NOMO-1 treated with dmso at 0.1 percent for 144 hours (cell line): Measurements from ENCODE around the gene ARID2.
A peak's percentile ranks its signal among the peaks of the same experiment; 100 is the strongest.

Experiments used
- DNase-seq: peaks from one replicate; lab custom pipeline; 2025; ENCODE audit not compliant: unreplicated experiment; lab: John Stamatoyannopoulos, UW

ARID2 gene

GRCh38 chr12:45718306-45718705 is 11.2 kb upstream of the ARID2 start:
- no peak for DNase-seq

DNA sequence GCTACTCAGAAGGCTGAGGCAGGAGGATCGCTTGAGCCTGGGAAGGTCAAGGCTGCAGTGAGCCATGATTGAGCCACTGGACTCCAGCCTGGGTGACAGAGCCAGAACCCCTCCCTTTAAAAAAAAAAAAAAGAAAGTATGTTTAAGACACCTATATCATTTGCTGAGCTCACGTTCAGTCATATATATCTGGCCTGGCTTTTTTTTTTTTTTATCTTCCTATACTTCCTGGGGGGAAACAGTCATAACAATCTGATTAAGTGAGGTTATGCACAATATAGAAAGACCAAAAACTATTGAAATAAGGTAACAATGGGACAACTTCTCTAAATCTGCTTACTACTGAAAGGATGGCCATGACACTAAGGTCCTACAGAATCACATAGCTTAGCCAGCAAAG is 9.4 kb upstream of the ARID2 start:
- DNase-seq: no peak

DNA sequence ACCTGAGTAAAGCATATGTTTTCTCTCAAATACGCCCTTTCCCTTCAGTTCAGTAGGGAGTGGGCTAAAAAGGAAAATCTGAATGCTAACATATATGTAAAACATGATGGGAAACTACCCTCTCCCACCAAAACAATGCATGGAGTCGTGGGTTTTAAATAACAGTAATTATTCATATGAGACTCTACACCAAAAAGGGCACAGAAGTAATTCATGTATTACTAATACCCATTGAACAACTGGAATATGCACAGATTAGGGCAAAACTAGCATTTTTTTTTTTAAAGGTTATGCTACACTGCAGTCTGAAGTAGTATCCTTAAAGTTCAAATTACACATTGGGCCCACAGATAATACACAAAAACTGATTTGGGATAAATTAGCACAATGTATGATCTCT is 8.1 kb upstream of the ARID2 start:
- no peak for DNase-seq

DNA sequence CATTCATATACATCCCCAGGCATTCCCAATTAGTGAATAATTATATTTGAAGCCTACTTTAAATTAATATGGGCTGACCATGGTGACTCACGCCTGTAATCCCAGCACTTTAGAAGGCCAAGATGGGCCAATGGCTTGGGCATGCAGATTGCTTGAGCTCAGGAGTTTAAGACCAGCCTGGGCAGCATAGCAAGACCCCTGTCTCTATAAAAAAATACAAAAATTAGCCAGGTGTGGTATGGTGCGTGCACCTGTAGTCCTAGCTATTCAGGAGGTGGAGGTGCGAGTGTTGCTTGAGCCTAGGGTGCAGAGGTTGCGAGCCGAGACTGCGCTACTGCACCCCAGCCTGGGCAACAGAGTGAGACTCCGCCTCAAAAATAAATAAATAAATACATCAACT is 7.6 kb upstream of the ARID2 start:
- no peak for DNase-seq

DNA sequence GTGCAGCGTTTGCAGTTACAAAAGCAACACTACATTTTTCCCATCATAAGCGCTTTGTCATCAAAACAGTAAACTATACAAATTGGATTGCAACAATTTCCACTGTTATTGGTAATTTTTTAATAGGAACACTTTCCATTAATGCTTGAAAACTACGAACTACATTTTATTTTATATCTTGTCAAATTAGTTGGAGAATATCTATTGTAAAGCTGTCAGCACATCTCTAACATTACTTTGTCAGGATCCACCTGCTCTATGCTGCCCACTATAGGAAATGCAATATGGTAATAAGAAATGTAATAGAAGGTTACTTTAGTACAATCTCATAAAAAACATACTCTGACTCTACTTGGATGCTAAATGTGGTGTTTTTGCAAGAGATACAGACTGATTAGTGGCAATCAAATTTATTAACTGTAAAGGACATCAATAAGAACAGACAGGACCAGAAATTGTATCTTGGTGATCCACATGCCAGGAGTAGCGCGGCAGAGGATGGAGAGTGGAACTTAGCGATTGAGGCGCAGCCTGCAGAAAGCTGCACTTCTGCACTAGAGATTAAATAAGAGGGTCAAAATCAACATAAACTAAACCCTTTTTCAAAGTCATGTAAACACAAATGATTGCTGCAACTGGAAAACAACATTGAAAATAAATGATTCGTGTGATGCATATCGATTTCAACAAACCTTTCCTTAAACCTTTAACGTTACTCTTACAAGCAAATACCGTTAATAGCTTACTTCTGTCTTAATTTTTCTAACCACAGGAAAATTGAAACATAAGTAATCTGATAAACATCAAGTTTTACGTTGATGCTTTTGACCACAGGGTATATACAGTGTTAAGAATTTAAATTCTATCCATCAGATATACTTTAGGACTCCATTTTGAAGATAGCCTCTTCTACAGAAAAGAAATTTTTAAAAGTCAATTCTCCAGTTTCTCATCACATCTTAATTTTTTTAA is 3.6 kb upstream of the ARID2 start:
- peak; percentile 39 for DNase-seq

GRCh38 chr12:45726603-45727300 is 2.8 kb upstream of the ARID2 start:
- DNase-seq: peak; percentile 52

DNA sequence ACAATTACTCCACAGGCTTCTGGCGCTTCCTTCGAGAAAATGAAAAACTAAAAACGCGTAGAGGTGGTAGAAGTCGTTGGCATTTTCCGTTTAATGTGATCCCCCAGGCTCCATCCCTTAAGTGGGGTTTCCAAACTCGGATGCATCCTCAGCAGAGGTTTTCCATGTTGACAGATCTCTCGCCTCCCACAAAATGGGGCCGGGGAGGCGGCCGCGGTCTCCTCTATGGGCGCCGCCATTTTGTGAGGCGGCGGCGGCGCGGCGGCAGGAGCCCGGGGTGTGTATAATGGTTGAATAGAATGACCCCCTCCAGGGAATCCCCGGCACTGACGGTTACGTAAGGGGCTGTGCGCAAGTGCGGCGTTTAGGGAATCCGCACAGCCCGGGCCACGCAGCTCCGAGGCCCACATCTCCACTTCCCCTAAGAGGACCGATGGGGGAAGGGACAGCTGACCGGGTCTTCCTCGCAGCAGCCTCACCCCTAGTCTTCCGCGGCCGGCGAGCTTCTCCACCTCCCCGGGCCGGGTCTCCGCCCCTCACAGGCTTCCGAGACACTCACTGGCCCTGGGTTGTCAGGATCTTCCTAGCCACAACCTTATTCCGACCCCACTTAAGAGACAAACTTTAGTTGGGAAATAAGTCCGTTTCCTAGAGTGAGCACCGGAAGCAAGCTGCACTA is 2.1 kb upstream of the ARID2 start:
- peak; percentile 99 for DNase-seq

DNA sequence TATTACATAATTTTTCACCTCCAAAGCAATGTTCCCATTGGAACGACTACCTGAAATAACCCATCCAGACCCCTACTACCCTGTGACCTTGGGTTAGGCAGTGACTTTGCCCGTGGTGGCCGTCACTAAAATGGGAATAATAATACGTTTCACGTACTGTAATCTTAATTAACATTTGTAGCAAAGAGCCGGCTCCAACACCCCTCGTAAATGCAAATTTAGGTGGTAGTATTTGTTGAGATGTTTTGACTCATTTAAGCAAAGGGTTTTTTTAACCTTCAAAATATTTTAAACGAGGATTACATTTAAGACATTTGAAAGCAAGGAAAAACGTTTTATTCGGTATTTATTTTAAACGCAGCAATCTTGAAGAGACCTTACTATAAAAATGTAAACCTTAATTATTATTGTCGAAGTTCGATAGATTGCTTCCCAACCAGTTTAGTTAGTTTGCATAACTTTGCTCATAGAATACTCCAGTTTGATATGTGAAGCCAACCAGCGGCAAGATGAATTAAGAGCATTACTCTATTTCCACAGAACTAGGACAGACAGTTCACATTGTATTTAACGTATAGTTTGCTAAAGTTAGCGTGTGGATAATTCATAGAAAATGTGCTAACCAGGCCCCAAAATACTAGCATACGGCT is 1.4 kb upstream of the ARID2 start:
- DNase-seq: no peak

- DNase-seq: peak; percentile 93
Measured at GRCh38 chr12:45728630-45729232, 775 bp upstream of the ARID2 start.

- DNase-seq: no peak
Measured at GRCh38 chr12:45730084-45730347, 510 bp downstream of the ARID2 start.

DNA sequence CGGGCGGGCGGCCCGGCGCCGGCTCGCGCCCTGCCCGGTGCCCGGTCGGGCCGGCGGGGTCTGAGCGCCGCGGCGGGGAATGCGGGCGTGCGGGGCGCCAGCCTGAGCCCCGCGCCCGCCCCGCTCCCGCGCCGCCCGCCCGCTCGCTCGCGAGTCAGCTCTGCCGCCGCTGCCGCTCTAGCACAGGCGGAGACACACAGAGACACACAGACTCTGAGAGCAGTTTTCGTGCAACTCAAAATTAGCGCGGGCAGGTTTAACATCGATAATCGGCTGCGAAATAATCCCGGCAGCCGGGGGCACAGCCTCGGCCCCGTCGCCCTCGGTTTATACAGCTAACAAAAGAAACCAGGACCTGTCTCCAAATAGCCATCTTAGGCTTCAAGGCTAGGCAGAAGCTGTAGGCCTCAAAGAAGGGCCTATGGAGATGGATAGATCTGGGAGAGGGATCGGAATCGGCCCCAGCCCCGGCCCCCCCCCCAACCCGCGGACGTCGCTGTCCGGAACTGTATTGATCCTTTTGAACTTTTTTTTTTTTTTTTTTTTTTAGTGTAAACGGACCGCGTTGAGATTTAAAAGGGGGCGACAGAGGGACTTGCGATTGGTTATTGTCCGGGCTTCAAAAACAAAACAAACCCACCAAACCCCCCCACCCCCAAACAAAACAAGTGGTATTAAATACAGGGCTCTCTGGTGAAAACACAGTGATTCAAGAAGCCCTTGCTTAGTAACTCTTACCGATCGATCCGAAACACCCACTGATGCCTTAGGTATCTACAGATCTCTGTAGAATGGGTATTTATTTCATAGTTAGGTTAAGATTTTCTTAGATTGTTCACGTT is 1.1 kb downstream of the ARID2 start:
- peak; percentile 55 for DNase-seq

GRCh38 chr12:45731190-45731775 is 1.8 kb downstream of the ARID2 start:
- DNase-seq: no peak

DNA sequence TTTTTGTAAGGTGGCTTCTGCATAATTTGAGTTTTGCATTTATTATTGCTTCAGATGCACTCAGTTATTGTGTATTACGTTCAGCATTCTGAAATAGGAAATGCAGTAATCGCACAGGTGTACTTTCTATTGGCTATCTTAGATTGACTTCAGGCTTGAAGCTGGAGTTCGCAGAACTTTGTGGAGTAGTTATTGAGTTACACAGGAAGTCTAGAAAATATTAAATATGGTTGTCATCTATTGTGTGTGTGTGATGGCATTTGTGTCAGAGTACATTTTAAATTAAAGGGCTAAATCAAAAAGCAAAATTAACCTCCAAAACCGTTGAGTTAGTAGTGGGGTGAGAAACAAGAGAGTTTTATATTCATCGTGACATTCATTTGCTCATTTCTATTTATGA is 2.7 kb downstream of the ARID2 start:
- peak; percentile 52 for DNase-seq

- DNase-seq: no peak
Measured at GRCh38 chr12:45732936-45733335, 3.4 kb downstream of the ARID2 start.

DNA sequence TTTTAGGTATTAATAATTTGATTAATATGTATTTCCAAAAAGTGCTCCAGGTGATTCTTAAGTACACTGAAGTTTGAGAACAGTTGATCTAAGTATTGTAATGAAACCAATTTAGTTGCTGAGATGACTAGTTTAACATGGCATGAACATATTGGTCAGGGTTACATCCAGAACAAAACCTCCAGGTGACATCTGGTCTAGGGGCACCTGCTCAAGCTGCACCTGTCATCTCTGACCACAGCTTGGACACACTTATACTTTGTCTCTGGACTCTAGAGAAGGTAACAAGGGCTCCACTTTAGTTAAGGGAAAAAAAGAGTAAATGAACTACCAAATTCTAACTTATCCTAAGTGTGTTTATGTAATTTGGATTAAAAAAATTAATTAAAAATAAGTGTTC is 8.1 kb downstream of the ARID2 start:
- no peak for DNase-seq

DNA sequence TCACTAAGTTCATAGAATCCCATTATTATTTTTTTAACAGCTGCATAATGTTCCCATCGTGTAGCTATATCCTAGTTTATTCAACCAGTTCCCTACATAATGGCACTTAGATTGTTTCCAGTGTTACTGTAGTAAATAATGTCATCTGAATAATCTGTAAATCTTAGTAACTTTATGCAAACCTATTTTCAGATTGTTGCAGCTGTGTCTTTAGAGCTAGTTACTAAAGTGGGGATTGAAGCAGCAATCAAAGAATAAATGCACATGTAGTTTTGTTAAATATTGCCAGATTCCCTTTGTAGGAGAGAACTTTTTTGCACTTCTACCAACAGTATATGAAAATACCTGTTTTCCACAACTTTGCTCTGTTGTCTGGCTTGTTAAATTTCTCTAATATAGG is 13.1 kb downstream of the ARID2 start:
- no peak for DNase-seq

DNA sequence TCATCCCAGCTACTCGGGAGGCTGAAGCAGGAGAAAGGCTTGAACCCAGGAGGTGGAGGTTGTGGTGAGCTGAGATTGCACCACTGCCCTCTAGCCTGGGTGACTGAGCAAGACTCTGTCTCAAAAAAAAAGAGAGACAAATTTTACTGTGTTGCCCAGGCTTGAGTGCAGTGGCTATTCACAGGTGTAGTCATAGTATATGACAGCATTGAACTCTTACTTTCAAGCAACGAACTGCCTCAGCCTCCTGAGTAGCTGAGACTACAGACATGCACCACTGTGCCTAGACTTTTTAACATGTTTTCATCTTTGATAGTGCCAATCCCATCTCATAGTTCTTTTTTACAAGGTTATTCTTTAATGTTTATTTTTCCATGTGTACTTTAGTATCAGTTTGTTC is 13.7 kb downstream of the ARID2 start:
- DNase-seq: no peak

GRCh38 chr12:45745861-45746277 is 16.4 kb downstream of the ARID2 start:
- no peak for DNase-seq

GRCh38 chr12:45756666-45757065 is 27.2 kb downstream of the ARID2 start:
- DNase-seq: no peak

- DNase-seq: no peak
Measured at GRCh38 chr12:45757172-45757571, 27.7 kb downstream of the ARID2 start.
